AG04450 (cell line): Measurements from ENCODE around the gene LMX1A. TPM values are rescaled to one million over a fixed set of nuclear protein-coding genes. Genes with fewer than 3 reads are reported as not detected.

Experiments
- CTCF ChIA-PET: fragments of 300-600, 350-600 bp; formaldehyde crosslinking; extraction: SDS; loops from one replicate; lab custom pipeline; 2022; ENCODE audit warnings: antibody characterized with exemption, inconsistent platforms; lab: Charles Lee
- POLR2A ChIA-PET: fragments of 350-600 bp; formaldehyde crosslinking; extraction: SDS; loops from one replicate; lab custom pipeline; 2021; ENCODE audit warnings: antibody characterized with exemption, inconsistent platforms; lab: Yijun Ruan, JAX
- DNase-seq: peaks from one replicate; pipeline ENCODE4 v3.0.0-alpha.2; 2011; ENCODE audit warnings: low read depth, low spot score
- H3K27ac ChIP-seq: one replicate; pipeline ENCODE4 v1.5.1; 2012; ENCODE audit warnings: low read depth, low read length, control low read depth
- H3K27me3 ChIP-seq: one replicate; pipeline ENCODE4 v1.6.0; 2012; ENCODE audit warnings: low read length; ENCODE audit not compliant: control insufficient read depth, insufficient read depth
- H3K4me3 ChIP-seq: 2 replicates; pipeline ENCODE4 v1.5.1; 2011; ENCODE audit warnings: mild to moderate bottlenecking, low read depth, low read length, control low read depth
- H3K9me3 ChIP-seq: 2 replicates; pipeline ENCODE4 v1.5.1; 2012; ENCODE audit warnings: low read length; ENCODE audit not compliant: control insufficient read depth, insufficient read depth
- CTCF ChIP-seq: IDR thresholded peaks from 2 replicates; pipeline ENCODE4 v1.5.1; 2011; ENCODE audit warnings: low read depth, low read length, control low read depth, inconsistent platforms
- polyA plus RNA-seq: library from polyadenylated mRNA; depleted of rRNA; stranded (reverse); fragments of >200 nt; gene quantifications from 2 replicates; pipeline ENCODE4 v1.2.3, GENCODE V29; 2011

Gene LMX1A
- polyA plus RNA-seq, 1 experiment: not detected

GRCh38 chr1:165254896-165255625 lies 101.5 kb downstream of the LMX1A start:
- H3K27ac ChIP-seq: no peak overlapping the region
- ChIA-PET POLR2A (no interaction called here), CTCF (no interaction called here)
- no peaks in the 10 kb centered on the region for H3K9me3 ChIP-seq
- H3K27me3 ChIP-seq: no peaks in the 10 kb centered on the region
- no peak for DNase-seq
- TF ChIP-seq CTCF: no peak
- H3K4me3 ChIP-seq: no peak overlapping the region

- TF ChIP-seq CTCF: no peak
- Histone ChIP-seq H3K9me3 (no peaks in the 10 kb centered on the region), H3K4me3 (no peak overlapping the region), H3K27me3 (no peaks in the 10 kb centered on the region), H3K27ac (no peak overlapping the region)
- no peak for DNase-seq
- CTCF ChIA-PET: no interaction called here
- POLR2A ChIA-PET: no interaction called here
These were observed 102.1 kb downstream of the LMX1A start for GRCh38 chr1:165254376-165254775.

GRCh38 chr1:165253818-165254254 lies 102.7 kb downstream of the LMX1A start:
- H3K4me3 ChIP-seq: no peak overlapping the region
- no peaks in the 10 kb centered on the region for H3K9me3 ChIP-seq
- DNase-seq: no peak
- ChIA-PET CTCF (interaction anchor here (1.4 kb wide), 1 partner anchor 114 kb away, joined by 4 read pairs; no protein-coding TSS in a partner anchor), POLR2A (no interaction called here)
- no peak for TF ChIP-seq CTCF
- no peaks in the 10 kb centered on the region for H3K27me3 ChIP-seq
- no peak overlapping the region for H3K27ac ChIP-seq

GRCh38 chr1:165248969-165249571 lies 107.4 kb downstream of the LMX1A start:
- POLR2A ChIA-PET: no interaction called here

More at GRCh38 chr1:165248969-165249571, 107.4 kb downstream of the LMX1A start:
- no peak overlapping the region for H3K27ac ChIP-seq
- TF ChIP-seq CTCF: no peak
- CTCF ChIA-PET: interaction anchor here (2.1 kb wide), 1 partner anchor 8 kb away, joined by 8 read pairs; no protein-coding TSS in a partner anchor
- no peak overlapping the region for H3K4me3 ChIP-seq
- H3K27me3 ChIP-seq: no peaks in the 10 kb centered on the region
- no peaks in the 10 kb centered on the region for H3K9me3 ChIP-seq
- no peak for DNase-seq
